ENCODE data around the gene CUL2. TPM values are rescaled to one million over a fixed set of nuclear protein-coding genes. Genes with fewer than 3 reads are reported as not detected.

Gene CUL2
- total and polyA plus RNA-seq, 10 of the 15 experiments (the other 5 are each of a cell fraction or from before 2014, with no cell fraction given), result 11.9 to 56.5 (median 33.2) TPM

DNA sequence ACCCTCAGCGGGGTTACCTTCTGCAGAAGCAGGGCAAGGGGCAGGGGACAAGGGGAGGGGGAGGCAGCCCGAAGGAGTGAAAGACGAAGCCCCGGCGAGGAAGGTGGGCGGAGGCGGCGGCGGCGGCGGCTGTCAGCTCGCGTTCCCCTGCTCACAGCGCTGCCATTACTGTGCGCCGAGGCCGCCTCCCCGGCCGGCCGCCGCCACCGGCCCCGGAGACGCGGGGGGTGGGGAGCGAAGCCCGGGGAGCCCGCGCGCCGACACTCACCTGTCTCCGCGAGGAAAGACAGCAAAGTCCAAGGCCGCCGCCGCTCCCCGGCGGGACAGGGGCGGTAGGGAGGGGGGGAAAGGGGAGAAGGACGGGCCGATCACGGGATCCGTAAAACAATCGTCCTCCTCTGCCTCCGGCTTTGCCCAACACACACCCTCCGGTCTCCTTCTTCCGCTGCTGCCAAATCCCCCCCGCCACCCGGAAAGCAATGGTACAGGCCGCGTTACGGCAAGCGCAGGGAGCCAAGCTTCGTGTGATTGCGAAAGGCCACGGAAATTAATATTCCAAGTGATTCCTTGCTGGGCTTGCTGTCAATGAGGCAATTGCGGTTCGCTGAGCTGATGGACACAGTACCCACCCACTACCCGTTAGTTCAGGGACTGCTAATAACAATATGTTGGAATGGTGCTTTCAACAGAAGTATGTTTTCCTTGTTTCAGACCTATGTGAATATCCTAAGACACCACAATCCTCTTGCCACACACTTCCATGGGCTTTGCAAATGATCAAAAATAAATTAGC, at the start of gene CUL2 (continued):
- TF ChIP-seq NFXL1 (IDR thresholded peaks at IDR 0.05; ENCODE audit: borderline replicate concordance), result no peak
- TF ChIP-seq HDGF (IDR thresholded peaks at IDR 0.05), result no peak
- TF ChIP-seq POU2F2 (IDR thresholded peaks at IDR 0.05; ENCODE audit: borderline replicate concordance, low read depth, low read length), result peak; percentile 94; the same call in 2 of the 3 replicates
- TF ChIP-seq ZNF217 (IDR thresholded peaks at IDR 0.05), result no peak
- peak; percentile 56; the same call in 1 of the 2 replicates for TF ChIP-seq IRF4 (IDR thresholded peaks at IDR 0.05; ENCODE audit: low read depth, low read length)
- TF ChIP-seq TCF7 (IDR thresholded peaks at IDR 0.05; ENCODE audit: borderline replicate concordance), result no peak
- TF ChIP-seq, protein P1, sequence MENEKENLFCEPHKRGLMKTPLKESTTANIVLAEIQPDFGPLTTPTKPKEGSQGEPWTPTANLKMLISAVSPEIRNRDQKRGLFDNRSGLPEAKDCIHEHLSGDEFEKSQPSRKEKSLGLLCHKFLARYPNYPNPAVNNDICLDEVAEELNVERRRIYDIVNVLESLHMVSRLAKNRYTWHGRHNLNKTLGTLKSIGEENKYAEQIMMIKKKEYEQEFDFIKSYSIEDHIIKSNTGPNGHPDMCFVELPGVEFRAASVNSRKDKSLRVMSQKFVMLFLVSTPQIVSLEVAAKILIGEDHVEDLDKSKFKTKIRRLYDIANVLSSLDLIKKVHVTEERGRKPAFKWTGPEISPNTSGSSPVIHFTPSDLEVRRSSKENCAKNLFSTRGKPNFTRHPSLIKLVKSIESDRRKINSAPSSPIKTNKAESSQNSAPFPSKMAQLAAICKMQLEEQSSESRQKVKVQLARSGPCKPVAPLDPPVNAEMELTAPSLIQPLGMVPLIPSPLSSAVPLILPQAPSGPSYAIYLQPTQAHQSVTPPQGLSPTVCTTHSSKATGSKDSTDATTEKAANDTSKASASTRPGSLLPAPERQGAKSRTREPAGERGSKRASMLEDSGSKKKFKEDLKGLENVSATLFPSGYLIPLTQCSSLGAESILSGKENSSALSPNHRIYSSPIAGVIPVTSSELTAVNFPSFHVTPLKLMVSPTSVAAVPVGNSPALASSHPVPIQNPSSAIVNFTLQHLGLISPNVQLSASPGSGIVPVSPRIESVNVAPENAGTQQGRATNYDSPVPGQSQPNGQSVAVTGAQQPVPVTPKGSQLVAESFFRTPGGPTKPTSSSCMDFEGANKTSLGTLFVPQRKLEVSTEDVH (IDR thresholded peaks at IDR 0.05; ENCODE audit: low read depth, partially characterized antibody), result no peak
- TF ChIP-seq, protein P2, sequence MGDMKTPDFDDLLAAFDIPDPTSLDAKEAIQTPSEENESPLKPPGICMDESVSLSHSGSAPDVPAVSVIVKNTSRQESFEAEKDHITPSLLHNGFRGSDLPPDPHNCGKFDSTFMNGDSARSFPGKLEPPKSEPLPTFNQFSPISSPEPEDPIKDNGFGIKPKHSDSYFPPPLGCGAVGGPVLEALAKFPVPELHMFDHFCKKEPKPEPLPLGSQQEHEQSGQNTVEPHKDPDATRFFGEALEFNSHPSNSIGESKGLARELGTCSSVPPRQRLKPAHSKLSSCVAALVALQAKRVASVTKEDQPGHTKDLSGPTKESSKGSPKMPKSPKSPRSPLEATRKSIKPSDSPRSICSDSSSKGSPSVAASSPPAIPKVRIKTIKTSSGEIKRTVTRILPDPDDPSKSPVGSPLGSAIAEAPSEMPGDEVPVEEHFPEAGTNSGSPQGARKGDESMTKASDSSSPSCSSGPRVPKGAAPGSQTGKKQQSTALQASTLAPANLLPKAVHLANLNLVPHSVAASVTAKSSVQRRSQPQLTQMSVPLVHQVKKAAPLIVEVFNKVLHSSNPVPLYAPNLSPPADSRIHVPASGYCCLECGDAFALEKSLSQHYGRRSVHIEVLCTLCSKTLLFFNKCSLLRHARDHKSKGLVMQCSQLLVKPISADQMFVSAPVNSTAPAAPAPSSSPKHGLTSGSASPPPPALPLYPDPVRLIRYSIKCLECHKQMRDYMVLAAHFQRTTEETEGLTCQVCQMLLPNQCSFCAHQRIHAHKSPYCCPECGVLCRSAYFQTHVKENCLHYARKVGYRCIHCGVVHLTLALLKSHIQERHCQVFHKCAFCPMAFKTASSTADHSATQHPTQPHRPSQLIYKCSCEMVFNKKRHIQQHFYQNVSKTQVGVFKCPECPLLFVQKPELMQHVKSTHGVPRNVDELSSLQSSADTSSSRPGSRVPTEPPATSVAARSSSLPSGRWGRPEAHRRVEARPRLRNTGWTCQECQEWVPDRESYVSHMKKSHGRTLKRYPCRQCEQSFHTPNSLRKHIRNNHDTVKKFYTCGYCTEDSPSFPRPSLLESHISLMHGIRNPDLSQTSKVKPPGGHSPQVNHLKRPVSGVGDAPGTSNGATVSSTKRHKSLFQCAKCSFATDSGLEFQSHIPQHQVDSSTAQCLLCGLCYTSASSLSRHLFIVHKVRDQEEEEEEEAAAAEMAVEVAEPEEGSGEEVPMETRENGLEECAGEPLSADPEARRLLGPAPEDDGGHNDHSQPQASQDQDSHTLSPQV (IDR thresholded peaks at IDR 0.05), result no peak
- TF ChIP-seq ZBED1 (IDR thresholded peaks at IDR 0.05; ENCODE audit: borderline replicate concordance), result no peak
- TF ChIP-seq, protein P3, sequence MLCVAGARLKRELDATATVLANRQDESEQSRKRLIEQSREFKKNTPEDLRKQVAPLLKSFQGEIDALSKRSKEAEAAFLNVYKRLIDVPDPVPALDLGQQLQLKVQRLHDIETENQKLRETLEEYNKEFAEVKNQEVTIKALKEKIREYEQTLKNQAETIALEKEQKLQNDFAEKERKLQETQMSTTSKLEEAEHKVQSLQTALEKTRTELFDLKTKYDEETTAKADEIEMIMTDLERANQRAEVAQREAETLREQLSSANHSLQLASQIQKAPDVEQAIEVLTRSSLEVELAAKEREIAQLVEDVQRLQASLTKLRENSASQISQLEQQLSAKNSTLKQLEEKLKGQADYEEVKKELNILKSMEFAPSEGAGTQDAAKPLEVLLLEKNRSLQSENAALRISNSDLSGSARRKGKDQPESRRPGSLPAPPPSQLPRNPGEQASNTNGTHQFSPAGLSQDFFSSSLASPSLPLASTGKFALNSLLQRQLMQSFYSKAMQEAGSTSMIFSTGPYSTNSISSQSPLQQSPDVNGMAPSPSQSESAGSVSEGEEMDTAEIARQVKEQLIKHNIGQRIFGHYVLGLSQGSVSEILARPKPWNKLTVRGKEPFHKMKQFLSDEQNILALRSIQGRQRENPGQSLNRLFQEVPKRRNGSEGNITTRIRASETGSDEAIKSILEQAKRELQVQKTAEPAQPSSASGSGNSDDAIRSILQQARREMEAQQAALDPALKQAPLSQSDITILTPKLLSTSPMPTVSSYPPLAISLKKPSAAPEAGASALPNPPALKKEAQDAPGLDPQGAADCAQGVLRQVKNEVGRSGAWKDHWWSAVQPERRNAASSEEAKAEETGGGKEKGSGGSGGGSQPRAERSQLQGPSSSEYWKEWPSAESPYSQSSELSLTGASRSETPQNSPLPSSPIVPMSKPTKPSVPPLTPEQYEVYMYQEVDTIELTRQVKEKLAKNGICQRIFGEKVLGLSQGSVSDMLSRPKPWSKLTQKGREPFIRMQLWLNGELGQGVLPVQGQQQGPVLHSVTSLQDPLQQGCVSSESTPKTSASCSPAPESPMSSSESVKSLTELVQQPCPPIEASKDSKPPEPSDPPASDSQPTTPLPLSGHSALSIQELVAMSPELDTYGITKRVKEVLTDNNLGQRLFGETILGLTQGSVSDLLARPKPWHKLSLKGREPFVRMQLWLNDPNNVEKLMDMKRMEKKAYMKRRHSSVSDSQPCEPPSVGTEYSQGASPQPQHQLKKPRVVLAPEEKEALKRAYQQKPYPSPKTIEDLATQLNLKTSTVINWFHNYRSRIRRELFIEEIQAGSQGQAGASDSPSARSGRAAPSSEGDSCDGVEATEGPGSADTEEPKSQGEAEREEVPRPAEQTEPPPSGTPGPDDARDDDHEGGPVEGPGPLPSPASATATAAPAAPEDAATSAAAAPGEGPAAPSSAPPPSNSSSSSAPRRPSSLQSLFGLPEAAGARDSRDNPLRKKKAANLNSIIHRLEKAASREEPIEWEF (IDR thresholded peaks at IDR 0.05; ENCODE audit: insufficient replicate concordance, low read depth, low read length), result no peak
- no peak for TF ChIP-seq PML (IDR thresholded peaks at IDR 0.05; ENCODE audit: low read length)
- TF ChIP-seq SMAD5 (IDR thresholded peaks at IDR 0.05; ENCODE audit: low read depth), result peak; percentile 53; the same call in 1 of the 2 replicates
- no peak for TF ChIP-seq NFYA (IDR thresholded peaks at IDR 0.05; ENCODE audit: borderline replicate concordance, low read depth, low read length)
- TF ChIP-seq, protein P4, sequence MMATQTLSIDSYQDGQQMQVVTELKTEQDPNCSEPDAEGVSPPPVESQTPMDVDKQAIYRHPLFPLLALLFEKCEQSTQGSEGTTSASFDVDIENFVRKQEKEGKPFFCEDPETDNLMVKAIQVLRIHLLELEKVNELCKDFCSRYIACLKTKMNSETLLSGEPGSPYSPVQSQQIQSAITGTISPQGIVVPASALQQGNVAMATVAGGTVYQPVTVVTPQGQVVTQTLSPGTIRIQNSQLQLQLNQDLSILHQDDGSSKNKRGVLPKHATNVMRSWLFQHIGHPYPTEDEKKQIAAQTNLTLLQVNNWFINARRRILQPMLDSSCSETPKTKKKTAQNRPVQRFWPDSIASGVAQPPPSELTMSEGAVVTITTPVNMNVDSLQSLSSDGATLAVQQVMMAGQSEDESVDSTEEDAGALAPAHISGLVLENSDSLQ (IDR thresholded peaks at IDR 0.05), result peak; percentile 20; the same call in 1 of the 2 replicates
- TF ChIP-seq WRNIP1 (IDR thresholded peaks at IDR 0.05; ENCODE audit: borderline replicate concordance, low read depth, low read length), result peak; percentile 49; the same call in 1 of the 2 replicates
- no peak for TF ChIP-seq HDAC6 (IDR thresholded peaks at IDR 0.05; ENCODE audit: unreplicated experiment)

Measured in GM12878 (cell line).